ENCODE data around the gene RGL3.

DNA sequence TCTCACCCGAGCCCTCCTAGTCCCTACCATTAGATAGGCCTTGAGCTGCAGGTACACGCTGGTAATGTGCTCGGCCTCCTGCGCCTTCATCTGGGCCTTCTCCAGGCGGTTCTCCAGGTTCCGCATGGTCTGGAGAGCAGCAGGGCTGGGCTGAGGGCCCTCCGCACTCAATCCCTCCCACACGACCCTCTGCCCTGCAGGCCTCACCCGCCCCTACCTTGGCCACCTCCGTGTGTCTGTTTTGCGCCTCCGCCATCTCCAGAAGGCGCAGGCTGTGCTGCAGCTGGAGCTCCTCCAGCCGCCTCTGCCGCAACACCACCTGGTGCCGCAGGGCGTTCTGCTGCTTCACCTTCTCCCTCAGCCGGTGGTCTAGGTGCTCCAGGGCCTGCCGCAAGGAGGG, 7.5 kb upstream of the RGL3 start:
- TF ChIP-seq, protein P1, sequence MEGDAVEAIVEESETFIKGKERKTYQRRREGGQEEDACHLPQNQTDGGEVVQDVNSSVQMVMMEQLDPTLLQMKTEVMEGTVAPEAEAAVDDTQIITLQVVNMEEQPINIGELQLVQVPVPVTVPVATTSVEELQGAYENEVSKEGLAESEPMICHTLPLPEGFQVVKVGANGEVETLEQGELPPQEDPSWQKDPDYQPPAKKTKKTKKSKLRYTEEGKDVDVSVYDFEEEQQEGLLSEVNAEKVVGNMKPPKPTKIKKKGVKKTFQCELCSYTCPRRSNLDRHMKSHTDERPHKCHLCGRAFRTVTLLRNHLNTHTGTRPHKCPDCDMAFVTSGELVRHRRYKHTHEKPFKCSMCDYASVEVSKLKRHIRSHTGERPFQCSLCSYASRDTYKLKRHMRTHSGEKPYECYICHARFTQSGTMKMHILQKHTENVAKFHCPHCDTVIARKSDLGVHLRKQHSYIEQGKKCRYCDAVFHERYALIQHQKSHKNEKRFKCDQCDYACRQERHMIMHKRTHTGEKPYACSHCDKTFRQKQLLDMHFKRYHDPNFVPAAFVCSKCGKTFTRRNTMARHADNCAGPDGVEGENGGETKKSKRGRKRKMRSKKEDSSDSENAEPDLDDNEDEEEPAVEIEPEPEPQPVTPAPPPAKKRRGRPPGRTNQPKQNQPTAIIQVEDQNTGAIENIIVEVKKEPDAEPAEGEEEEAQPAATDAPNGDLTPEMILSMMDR (conservative IDR thresholded peaks at IDR 0.05; ENCODE audit: low read length) = no peak
- no peak for TF ChIP-seq EZH2phosphoT487 (IDR thresholded peaks at IDR 0.05; ENCODE audit: borderline replicate concordance, low read depth, low read length)

Measured in OCI-LY7 (cell line).